GM21576 (cell line): Measurements from ENCODE around the gene TRIM5.
A peak's percentile ranks its signal among the peaks of the same experiment; 100 is the strongest.
"Not testable (repeated sequence)": the region's sequence is repeated elsewhere in the genome, so short reads cannot be mapped to it uniquely, and the experiment has no call there.

ENCODE experiments used
- ATAC-seq: cut with Tn5 transposase; IDR thresholded peaks from one replicate; pipeline ENCODE4 v1.9.1; 2021; ENCODE audit warnings: mild to moderate bottlenecking, moderate library complexity; ENCODE audit not compliant: unreplicated experiment

TRIM5 gene

DNA sequence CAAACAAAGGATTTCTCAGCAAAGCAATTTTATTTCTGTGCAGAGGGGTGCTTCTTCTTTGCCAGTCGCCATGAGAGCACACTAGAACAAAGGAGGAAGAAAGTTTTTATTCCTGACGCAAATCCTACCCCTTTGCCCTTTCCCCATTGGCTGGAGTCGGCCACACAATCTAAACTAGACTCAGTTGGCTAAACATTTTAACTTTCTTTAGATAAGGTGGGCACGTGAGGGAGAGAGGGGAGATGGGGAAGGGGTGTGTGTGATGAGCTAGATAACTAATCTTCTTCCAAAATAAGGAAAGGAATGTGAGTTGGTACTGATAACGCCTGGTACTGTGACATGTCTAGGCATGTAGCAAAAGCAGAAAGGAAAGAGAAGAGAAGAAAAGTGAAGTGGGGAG lies 5.3 kb upstream of the TRIM5 start:
- ATAC-seq = no peak

DNA sequence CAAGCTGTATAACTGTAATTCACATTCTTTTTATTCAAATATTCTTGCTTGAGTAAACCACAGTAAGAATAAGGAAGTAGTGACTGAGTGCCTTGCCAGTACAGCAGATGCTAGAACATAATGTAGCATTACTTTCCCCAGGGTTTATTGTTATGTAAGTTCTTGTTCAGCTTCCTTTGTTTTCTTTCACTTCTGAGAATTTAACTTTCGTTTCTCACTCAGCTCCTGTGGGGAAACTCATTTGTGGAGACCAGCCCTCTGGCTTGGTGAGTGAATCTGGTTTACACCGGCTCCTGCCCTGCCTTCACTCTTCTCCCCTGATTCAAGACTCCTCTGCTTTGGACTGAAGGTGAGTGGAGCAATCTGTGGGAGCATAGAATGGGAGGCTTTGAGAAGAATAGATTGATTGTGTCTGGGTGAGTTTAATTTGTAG lies 4.7 kb upstream of the TRIM5 start, which contains the start of gene TRIM22:
TSS of gene TRIM22 (plus strand) at position 240 of the 433 bp plus-strand sequence. CDS start 6,443 bp downstream, outside the sequence.
- peak; percentile 71 for ATAC-seq

DNA sequence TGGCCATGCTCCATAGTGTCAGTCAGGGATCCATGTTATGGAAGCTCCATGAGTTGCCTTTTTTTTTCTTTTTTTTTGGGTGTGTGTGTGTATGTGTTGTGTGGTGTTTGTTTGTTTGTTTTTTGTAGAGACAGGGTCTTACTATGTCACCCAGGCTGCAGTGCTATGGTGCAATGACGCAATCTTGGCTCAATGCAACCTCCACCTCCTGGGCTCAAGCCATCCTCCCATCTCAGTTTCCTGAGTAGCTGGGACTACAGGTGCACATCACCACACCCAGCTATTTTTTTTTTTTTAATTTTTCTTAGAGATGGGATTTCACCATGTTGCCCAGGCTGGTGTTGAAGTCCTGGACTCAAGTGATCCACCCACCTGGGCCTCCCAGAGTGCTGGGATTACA lies 3.6 kb upstream of the TRIM5 start:
- no peak for ATAC-seq

DNA sequence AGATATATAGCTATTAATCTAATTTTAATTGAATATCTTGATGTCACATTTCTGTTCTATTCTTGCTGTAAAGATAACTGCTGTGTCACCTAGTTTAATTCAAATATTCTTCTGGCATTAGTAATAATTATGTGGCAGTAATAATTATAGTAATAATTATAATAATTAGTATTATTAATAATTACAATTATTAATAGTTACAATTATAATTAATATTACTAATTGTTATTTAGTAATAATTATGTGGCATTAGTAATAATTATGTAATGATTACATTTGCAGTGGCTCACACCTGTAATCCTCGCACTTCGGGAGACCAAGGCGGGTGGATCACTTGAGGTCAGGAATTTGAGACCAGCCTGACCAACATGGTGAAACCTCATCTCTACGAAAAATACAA lies 1.6 kb upstream of the TRIM5 start:
- ATAC-seq = no peak

DNA sequence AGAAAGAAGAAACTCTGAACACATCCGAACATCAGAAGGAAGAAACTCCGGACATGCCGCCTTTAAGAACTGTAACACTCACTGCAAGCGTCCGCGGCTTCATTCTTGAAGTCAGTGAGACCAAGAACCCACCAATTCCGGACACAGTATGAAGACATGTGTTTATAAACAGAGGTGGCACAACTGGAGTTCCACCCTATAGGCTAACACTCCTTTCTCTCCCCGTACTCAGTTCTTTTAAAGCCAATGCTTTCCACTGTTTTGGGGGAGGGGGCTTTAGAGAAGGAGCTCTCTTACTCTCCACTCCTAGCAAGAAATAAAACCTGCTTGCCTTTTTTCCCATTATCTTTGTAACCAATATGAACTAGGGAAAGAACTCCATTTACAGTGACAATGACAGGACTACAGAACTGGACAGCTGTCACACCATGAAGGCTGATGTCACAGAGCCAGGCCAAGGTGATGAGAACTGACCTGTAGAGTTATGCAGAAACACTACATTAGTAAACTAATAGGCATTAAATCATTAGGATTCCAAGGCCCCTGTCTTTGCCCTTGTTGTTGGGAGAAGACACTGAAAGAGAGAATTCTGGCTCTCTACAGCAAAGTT lies 733 bp downstream of the TRIM5 start:
- ATAC-seq = peak; percentile 4

DNA sequence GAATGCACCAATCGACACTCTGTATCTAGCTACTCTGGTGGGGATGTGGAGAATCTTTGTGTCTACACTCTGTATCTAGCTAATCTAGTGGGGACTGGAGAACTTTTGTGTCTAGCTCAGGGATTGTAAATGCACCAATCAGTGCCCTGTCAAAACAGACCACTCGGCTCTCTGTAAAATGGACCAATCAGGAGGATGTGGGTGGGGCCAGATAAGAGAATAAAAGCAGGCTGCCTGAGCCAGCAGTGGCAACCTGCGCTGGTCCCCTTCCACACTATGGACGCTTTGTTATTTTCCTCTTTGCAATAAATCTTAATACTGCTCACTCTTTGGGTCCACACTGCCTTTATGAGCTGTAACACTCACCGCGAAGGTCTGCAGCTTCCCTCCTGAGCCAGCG lies 1.3 kb downstream of the TRIM5 start:
- ATAC-seq = not testable (repeated sequence)

DNA sequence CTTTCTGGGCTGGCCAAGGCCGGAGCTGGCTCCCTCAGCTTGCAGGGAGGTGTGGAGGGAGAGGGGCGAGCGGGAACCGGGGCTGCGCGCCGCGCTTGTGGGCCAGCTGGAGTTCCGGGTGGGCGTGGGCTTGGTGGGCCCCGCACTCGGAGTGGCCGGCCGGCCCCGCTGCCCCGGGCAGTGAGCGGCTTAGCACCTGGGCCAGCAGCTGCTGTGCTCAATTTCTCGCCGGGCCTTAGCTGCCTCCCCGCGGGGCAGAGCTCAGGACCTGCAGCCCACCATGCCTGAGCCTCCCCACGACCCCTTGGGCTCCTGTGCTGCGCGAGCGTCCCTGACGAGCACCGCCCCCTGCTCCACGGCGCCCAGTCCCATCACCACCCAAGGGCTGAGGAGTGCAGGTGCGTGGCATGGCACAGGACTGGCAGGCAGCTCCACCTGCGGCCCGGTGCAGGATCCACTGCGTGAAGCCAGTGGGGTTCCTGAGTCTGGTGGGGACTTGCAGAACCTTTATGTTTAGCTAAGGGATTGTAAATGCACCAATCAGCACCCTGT lies 1.9 kb downstream of the TRIM5 start:
- not testable (repeated sequence) for ATAC-seq

DNA sequence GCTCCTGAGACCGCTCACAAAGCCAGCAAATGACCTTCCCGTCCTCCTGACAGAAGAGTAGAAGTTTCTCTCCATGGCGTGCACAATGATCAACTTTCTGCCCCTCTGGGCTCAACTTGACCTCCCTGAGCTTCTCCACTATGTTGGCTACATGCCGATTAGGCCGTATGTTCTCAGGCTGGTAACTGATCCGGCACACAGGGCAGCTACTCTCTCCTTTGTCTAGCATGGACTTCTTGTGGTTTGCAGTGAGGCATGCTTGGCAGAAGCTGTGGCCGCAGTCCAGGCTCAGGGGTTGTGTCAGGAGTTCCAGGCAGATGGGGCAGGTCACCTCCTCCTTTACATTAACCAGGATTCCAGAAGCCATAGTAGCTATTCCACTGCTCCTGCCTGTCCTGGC lies 5.1 kb downstream of the TRIM5 start:
- no peak for ATAC-seq

DNA sequence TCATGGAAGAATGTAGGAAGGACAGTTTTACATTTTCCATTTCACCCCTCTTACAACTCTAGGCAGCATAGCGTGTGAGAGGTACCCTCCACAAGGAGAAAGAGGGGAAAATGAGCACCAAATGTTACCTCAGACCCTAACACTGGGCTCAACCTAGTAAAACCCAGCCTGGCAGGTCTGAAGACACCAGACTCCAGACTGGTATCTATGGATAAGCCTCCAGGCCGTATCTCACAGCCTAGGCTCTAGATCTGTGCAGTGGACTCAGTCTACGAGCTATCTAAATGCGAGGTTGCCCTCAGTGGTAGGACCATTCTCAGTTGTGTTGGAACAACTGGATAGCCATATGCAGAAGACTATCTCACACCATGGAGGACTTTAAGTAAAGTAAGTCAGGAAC lies 10.5 kb downstream of the TRIM5 start:
- ATAC-seq = no peak

DNA sequence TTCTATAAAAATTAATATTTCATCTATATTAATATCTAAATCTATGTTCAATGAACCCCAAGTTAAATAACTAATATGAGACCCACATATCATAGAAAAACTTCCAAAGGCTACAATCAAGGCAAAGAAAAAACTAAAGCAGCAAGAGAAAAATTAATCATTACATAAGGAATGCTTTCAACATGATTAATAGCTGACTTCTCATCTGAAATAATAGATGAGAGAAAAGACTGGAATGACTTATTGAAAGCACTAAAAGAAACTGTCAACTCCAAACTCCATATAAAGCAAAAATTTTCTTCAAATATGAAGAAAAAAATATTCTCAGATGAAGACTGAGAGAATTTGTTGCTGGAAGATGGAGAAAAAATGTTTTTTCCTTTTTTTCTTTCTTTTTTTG lies 13.0 kb downstream of the TRIM5 start:
- no peak for ATAC-seq

DNA sequence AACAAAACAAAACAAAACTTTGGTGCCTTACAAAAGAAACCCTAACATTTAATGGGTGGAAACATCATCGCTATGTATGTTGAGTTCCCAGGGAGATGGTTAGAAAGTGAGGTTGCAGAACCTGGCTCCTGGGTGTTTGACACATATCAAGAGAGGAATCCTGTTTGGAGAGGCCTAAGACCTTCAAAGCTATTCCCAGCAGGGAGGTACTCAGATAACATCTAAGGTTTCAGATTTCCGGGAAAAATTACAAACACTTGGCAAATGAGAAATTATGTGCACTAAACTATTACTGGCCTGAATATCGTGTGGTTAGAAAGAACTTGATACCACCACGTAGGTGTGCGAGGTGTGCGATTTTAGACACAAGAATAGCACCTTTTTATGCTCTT lies 18.5 kb downstream of the TRIM5 start:
- no peak for ATAC-seq

DNA sequence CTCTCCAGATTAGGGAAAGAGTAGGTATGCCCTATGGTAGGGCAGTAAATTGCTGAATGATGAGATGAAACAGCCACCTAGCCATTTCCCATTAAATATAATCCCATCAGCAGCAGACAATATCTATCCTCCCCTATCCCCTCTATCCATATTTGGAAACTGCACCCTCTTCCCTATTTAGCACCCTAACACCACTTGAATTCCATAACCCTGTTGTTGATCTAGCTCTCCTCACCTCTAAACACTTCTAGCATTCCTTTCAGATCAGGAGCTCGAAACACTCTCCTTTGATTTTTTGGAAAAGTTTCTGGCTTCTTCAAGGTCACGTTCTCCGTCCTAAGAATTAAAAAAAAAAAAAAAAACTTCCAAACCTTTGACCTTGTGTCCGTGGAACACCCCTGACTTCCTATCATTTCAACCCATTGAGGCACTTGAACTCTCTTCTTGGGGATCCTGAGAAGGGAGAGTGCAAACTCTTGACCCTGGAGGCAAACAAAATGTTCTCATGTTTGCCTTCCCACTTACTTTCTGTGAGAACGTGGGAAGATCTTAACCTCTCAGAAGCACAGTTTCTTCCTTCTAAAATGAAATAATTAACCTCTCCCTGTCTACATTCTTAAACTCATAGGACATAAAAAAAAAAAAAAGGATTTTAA lies 19.0 kb downstream of the TRIM5 start:
- ATAC-seq = no peak

DNA sequence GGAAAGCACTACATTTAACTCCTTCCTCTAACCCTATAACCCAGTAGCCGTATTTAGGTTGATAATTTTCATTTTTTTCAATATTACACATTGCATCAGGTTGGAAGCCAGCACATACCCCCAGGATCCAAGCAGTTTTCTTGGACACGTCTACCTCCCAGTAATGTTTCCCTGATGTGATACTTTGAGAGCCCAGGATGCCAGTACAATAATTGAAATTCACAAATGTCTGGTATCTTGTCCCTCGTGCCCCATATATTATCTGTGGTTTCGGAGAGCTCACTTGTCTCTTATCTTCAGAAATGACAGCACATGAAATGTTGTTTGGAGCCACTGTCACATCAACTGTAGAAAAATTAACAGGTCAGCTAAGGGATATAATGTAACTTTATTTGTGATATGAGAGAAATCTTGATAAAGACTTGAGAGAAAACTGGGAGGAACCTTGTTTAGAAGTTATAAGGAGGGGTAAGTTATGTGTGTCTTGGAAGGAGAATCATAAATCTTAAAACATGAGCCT lies 19.8 kb downstream of the TRIM5 start:
- ATAC-seq = no peak

DNA sequence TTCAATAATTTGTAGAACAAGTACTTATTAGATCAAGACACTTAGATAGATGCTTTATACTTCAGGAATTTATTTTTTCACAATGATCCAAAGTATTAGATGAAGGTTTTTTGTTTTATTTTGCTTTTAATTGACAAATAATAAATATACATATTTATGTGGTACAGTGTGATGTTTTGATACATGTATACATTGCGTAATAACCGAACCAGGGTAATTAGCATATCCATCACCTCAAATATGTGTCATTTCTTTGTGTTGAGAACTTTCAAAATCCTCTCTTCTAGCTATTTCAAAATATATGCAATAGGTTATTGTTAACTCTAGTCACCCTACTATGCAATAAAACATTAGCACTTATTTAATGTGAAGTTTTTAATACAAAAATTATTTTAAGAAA lies 21.4 kb downstream of the TRIM5 start:
- ATAC-seq = no peak

DNA sequence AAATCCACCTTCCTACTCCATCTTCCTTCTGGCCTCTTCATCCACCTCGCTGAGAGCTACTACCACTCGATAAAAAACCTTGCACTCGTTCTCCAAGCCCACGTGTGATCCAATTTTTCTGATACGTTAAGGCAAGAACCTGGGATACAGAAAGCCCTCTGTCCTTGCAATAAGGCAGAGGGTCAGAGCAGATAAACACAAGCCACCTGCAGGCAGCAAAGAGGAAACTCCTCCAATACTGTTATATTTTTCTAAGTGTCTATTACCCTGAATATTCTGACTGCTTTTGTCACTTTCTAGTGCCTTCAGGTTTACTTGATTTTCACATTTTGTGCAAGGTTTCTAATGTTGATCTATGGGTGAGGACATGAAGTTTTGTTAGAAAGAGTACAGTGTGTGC lies 26.6 kb downstream of the TRIM5 start:
- ATAC-seq = no peak

DNA sequence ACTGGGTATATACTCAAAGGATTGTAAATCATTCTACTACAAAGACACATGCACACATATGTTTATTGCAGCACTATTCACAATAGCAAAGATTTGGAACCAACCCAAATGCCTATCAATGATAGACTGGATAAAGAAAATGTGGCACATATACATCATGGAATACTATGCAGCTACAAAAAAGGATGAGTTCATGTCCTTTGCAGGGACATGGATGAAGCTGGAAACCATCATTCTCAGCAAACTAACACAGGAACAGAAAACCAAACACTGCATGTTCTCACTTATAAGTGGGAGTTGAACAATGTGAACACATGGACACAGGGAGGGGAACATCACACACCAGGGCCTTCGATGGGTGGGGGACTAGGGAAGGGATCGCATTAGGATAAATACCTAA lies 27.9 kb downstream of the TRIM5 start:
- not testable (repeated sequence) for ATAC-seq

DNA sequence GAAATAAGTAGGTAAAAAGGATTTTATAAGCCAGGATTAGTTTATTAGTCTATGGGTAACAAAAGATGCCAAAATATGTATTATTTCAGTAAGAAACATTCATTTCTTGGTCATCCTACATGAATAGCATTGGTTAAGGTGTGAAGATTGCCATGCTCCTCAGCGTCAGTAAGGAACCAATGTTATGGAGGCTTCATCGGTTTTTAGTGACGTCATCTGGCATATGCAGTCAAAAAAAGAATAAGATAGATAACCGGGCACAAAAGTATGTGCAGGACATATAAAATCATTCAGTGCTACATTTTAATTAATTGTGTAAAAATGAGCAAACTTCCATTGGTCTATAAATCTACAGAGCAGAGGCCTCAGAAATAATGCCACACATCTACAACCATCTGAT lies 29.4 kb downstream of the TRIM5 start:
- no peak for ATAC-seq

DNA sequence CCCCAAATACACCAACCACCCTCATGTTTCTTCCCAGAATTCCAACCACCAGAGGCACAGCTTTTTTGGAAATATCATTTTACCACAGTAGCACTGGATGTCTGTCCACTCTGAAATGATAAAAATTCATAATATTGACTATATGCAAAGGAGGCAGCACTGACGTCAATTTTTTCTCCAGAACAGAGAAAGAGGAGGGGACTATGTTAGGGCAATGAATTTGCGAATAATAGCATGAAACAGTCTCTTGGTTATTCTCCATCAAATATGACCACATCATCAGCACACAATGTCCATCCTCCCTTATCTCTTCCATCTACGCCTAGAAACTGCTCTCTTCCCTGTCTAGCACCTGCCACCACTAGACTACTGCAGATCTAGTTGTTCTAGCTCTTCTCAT lies 38.7 kb downstream of the TRIM5 start:
- ATAC-seq = no peak

DNA sequence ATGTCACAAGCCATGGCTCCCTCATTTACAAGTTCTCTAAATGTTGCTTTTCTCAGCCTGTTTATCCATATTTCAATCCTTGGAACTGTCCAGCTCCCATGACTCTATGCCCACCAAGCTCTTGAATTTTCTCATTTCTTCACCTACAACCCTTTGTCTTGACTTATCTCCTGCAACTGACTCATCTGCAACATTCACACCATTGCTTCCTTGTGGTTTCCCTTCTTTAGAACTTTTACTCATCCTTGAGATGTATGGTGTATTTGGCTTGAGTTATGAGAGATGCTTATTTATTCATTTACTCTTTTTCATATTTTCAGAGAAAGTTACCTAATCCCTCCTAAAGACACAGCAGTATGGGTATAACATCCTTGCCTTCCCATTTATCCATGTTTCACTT lies 41.3 kb downstream of the TRIM5 start:
- no peak for ATAC-seq

DNA sequence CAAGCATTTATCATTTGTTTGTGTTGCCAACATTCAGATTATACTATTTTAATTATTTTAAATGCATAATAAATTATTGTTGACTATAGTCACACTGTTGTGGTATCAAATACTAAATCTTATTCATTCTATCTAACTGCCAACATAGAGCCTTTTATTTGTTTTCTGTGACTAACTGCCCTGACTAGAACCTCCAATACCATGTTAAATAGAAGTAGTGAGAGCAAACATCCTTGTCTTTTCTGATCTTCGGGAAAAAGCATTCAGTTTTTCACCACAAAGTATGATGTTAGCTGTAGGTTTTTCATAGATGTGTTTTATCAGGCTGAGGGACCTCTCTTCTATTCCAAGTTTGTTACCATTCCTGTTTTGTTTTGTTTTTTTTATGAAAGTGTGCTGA lies 44.9 kb downstream of the TRIM5 start:
- no peak for ATAC-seq

DNA sequence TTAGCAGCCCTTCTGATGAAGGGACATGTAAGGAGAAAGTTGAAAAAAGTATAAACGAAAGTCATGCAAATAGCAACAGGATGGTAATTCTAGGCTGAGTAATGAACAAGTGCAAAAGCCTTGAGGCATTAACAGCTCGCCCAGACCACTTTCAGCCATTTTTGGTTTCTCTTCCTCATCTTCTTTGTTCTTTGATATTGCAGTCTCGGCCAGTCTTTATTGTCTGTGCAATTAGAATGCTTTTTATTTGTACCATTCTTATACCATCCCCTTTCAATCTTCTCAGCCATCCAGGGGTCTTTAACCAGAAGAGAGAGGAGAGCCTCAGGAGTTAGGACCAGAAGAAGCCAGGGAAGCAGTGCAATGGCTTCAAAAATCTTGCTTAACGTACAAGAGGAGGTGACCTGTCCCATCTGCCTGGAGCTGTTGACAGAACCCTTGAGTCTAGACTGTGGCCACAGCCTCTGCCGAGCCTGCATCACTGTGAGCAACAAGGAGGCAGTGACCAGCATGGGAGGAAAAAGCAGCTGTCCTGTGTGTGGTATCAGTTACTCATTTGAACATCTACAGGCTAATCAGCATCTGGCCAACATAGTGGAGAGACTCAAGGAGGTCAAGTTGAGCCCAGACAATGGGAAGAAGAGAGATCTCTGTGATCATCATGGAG lies 52.8 kb downstream of the TRIM5 start:
- ATAC-seq = peak; percentile 95

DNA sequence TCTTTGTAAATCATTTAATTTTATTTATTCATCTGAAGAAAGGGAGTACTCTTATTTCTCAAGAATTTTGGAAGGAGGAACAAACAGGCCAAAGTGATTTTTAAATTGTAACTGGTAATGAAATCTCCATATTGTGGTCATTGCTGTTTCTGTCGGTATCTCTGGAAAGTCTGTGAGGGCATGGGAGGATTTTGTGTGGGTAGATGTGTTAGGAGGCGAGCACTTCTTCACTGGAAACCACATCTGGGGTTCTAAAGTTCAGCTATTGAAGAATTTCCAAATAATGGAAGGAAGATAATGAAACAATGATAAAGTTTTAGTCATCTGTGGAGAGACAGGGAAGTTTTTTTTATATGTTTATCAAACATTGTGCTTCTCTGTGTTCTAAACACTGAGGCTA lies 53.5 kb downstream of the TRIM5 start:
- no peak for ATAC-seq
